ENCODE data around the gene ABCA4.
A peak's percentile ranks its signal among the peaks of the same experiment; 100 is the strongest.

The ABCA4 gene

GRCh38 chr1:94039514-94039870 is 81.5 kb downstream of the ABCA4 start:
- DNase-seq (ENCODE audit: low read depth, low spot score) = peak; percentile 53
- H3K4me3 ChIP-seq (ENCODE audit: low read length) = no peak overlapping the region

- DNase-seq (ENCODE audit: low read depth, low spot score) = no peak
These were observed 82.4 kb downstream of the ABCA4 start for GRCh38 chr1:94038511-94038910.

GRCh38 chr1:94037392-94038229 is 83.3 kb downstream of the ABCA4 start:
- no peak overlapping the region for H3K4me3 ChIP-seq (ENCODE audit: low read length)
- DNase-seq (ENCODE audit: low read depth, low spot score) = no peak

More at GRCh38 chr1:94038511-94038910, 82.4 kb downstream of the ABCA4 start:
- no peak overlapping the region for H3K4me3 ChIP-seq (ENCODE audit: low read length)

GRCh38 chr1:94036730-94037129 is 84.2 kb downstream of the ABCA4 start:
- H3K4me3 ChIP-seq (ENCODE audit: low read length) = no peak overlapping the region
- no peak for DNase-seq (ENCODE audit: low read depth, low spot score)

GRCh38 chr1:94033849-94034248 is 87.1 kb downstream of the ABCA4 start:
- DNase-seq (ENCODE audit: low read depth, low spot score) = no peak
- H3K4me3 ChIP-seq (ENCODE audit: low read length) = no peak overlapping the region

GRCh38 chr1:94032637-94033036 is 88.3 kb downstream of the ABCA4 start:
- DNase-seq (ENCODE audit: low read depth, low spot score) = no peak
- no peak overlapping the region for H3K4me3 ChIP-seq (ENCODE audit: low read length)

GRCh38 chr1:94031591-94031990 is 89.4 kb downstream of the ABCA4 start:
- no peak overlapping the region for H3K4me3 ChIP-seq (ENCODE audit: low read length)
- no peak for DNase-seq (ENCODE audit: low read depth, low spot score)

- DNase-seq (ENCODE audit: low read depth, low spot score) = no peak
- no peak overlapping the region for H3K4me3 ChIP-seq (ENCODE audit: low read length)
These were observed 89.8 kb downstream of the ABCA4 start for GRCh38 chr1:94031154-94031553.

- DNase-seq (ENCODE audit: low read depth, low spot score) = peak; percentile 32
- H3K4me3 ChIP-seq (ENCODE audit: low read length) = no peak overlapping the region
These were observed 91.6 kb downstream of the ABCA4 start for GRCh38 chr1:94029130-94029993.

- H3K4me3 ChIP-seq (ENCODE audit: low read length) = no peak overlapping the region
These were observed 93.0 kb downstream of the ABCA4 start for GRCh38 chr1:94027721-94028515.

GRCh38 chr1:94026619-94027380 is 94.1 kb downstream of the ABCA4 start:
- no peak for DNase-seq (ENCODE audit: low read depth, low spot score)
- no peak overlapping the region for H3K4me3 ChIP-seq (ENCODE audit: low read length)

More at GRCh38 chr1:94027721-94028515, 93.0 kb downstream of the ABCA4 start:
- DNase-seq (ENCODE audit: low read depth, low spot score) = no peak

- no peak overlapping the region for H3K4me3 ChIP-seq (ENCODE audit: low read length)
- DNase-seq (ENCODE audit: low read depth, low spot score) = peak; percentile 48
These were observed 95.3 kb downstream of the ABCA4 start for GRCh38 chr1:94025383-94026340.

- H3K4me3 ChIP-seq (ENCODE audit: low read length) = no peak overlapping the region
- DNase-seq (ENCODE audit: low read depth, low spot score) = no peak
These were observed 96.7 kb downstream of the ABCA4 start for GRCh38 chr1:94024104-94024792.

GRCh38 chr1:94022471-94023189 is 98.3 kb downstream of the ABCA4 start:
- no peak overlapping the region for H3K4me3 ChIP-seq (ENCODE audit: low read length)
- DNase-seq (ENCODE audit: low read depth, low spot score) = no peak

- no peak overlapping the region for H3K4me3 ChIP-seq (ENCODE audit: low read length)
- DNase-seq (ENCODE audit: low read depth, low spot score) = no peak
These were observed 100.0 kb downstream of the ABCA4 start for GRCh38 chr1:94020764-94021579.

- DNase-seq (ENCODE audit: low read depth, low spot score) = no peak
- H3K4me3 ChIP-seq (ENCODE audit: low read length) = no peak overlapping the region
These were observed 101.6 kb downstream of the ABCA4 start for GRCh38 chr1:94019327-94019726.
